HG03354 (cell line): Measurements from ENCODE around the gene OR10A6.

Source experiments
- ATAC-seq: cut with Tn5 transposase; IDR thresholded peaks from one replicate; pipeline ENCODE4 v1.9.1; 2021; ENCODE audit warnings: mild to moderate bottlenecking; ENCODE audit not compliant: unreplicated experiment, poor library complexity, severe bottlenecking

The OR10A6 gene

GRCh38 chr11:7931168-7931567, at the start of gene OR10A6:
Gene OR10A6, minus strand, starts transcription at chr11:7931268. Its CDS starts 2,606 bp downstream, at chr11:7928662.
- ATAC-seq, result no peak

GRCh38 chr11:7977232-7977917, 46.3 kb upstream of the OR10A6 start:
- ATAC-seq, result no peak

- ATAC-seq, result no peak
Observed at GRCh38 chr11:7974668-7975067, 43.6 kb upstream of the OR10A6 start.

- no peak for ATAC-seq
Observed at GRCh38 chr11:7973011-7973410, 41.9 kb upstream of the OR10A6 start.

- ATAC-seq, result no peak
Observed at GRCh38 chr11:7971846-7972245, 40.8 kb upstream of the OR10A6 start.

GRCh38 chr11:7969756-7970646, 38.9 kb upstream of the OR10A6 start:
- no peak for ATAC-seq

- ATAC-seq, result no peak
Observed at GRCh38 chr11:7968686-7969085, 37.6 kb upstream of the OR10A6 start.

GRCh38 chr11:7967826-7968225, 36.8 kb upstream of the OR10A6 start:
- ATAC-seq, result no peak

GRCh38 chr11:7967097-7967496, 36.0 kb upstream of the OR10A6 start:
- ATAC-seq, result no peak

GRCh38 chr11:7965386-7965785, 34.3 kb upstream of the OR10A6 start, which contains the start of gene NLRP10:
Gene NLRP10, minus strand, starts transcription at chr11:7965447. Its CDS starts 1,952 bp downstream, at chr11:7963495.
- ATAC-seq, result no peak

- ATAC-seq, result no peak
Observed at GRCh38 chr11:7964873-7965272, 33.8 kb upstream of the OR10A6 start.

- ATAC-seq, result no peak
Observed at GRCh38 chr11:7964261-7964660, 33.2 kb upstream of the OR10A6 start.

- ATAC-seq, result no peak
Observed at GRCh38 chr11:7955191-7955590, 24.1 kb upstream of the OR10A6 start.

- ATAC-seq, result no peak
Observed at GRCh38 chr11:7949934-7950333, 18.9 kb upstream of the OR10A6 start.

- no peak for ATAC-seq
Observed at GRCh38 chr11:7944123-7944522, 13.1 kb upstream of the OR10A6 start.

GRCh38 chr11:7941608-7942007, 10.5 kb upstream of the OR10A6 start, which contains the start of gene OR10A3:
Gene OR10A3, minus strand, starts transcription at chr11:7941708. Its CDS starts 2,188 bp downstream, at chr11:7939520.
- ATAC-seq, result no peak

- ATAC-seq, result no peak
Observed at GRCh38 chr11:7941146-7941545, 10.1 kb upstream of the OR10A6 start.

GRCh38 chr11:7936615-7937014, 5.5 kb upstream of the OR10A6 start:
- ATAC-seq, result no peak

GRCh38 chr11:7927635-7928034, 3.4 kb downstream of the OR10A6 start:
- ATAC-seq, result no peak

- ATAC-seq, result no peak
Observed at GRCh38 chr11:7924536-7924935, 6.5 kb downstream of the OR10A6 start.

- ATAC-seq, result no peak
Observed at GRCh38 chr11:7918141-7918540, 12.9 kb downstream of the OR10A6 start.
